HepG2 (cell line): ENCODE results near the gene MAPRE3. TPM values are rescaled to one million over a fixed set of nuclear protein-coding genes. Genes with fewer than 3 reads are reported as not detected.

Source experiments
- AKAP8 ChIP-seq: sonication (generic); formaldehyde crosslinking; IDR thresholded peaks from 2 replicates; pipeline ENCODE4 v1.5.1; 2020; ENCODE audit warnings: mild to moderate bottlenecking, missing genetic modification reagents
- CHD2 ChIP-seq: IDR thresholded peaks from 2 replicates; pipeline ENCODE4 v1.6.1; 2011; ENCODE audit warnings: low read depth, low read length, improper control_type of control experiment
- DMAP1 ChIP-seq: IDR thresholded peaks from 2 replicates; pipeline ENCODE4 v1.6.1; 2016
- FOSL1 ChIP-seq: sonication (generic); formaldehyde crosslinking; IDR thresholded peaks from 2 replicates; pipeline ENCODE4 v1.9.0; 2021; ENCODE audit warnings: missing genetic modification reagents, borderline replicate concordance
- GPN1 ChIP-seq: sonication (generic); formaldehyde crosslinking; IDR thresholded peaks from 2 replicates; pipeline ENCODE4 v1.5.1; 2020; ENCODE audit warnings: missing genetic modification reagents, borderline replicate concordance
- GRHL1 ChIP-seq: sonication (generic); formaldehyde crosslinking; conservative IDR thresholded peaks from 2 replicates; pipeline ENCODE4 v1.8.0; 2022; ENCODE audit warnings: missing genetic modification reagents
- HOXD1 ChIP-seq: sonication (generic); formaldehyde crosslinking; IDR thresholded peaks from 2 replicates; pipeline ENCODE4 v1.5.0; 2020; ENCODE audit warnings: missing genetic modification reagents
- RBFOX2 ChIP-seq: fragments of 200-400 bp; formaldehyde crosslinking; IDR thresholded peaks from 2 replicates; pipeline ENCODE4 v1.6.1; 2017; ENCODE audit warnings: low read depth, mild to moderate bottlenecking, low read length
- SOX6 ChIP-seq, 2 experiments: fragments of 450-650 bp in 1 of 2; sonication (generic) in 1 of 2; formaldehyde crosslinking in 1 of 2; IDR thresholded peaks; 2 replicates each; pipeline versions ENCODE4 v1.4.0 to v1.6.1; 2017 to 2020; ENCODE audit warnings: antibody characterized with exemption in 1 of 2, mild to moderate bottlenecking in 1 of 2, missing genetic modification reagents in 1 of 2
- SRSF1 ChIP-seq: fragments of 200-400 bp; formaldehyde crosslinking; optimal IDR thresholded peaks from 2 replicates; pipeline ENCODE3; 2017; ENCODE audit warnings: mild to moderate bottlenecking, low read depth, low read length, moderate library complexity
- TCF7L2 ChIP-seq: IDR thresholded peaks from 2 replicates; pipeline ENCODE4 v1.6.1; 2011; ENCODE audit warnings: mild to moderate bottlenecking, low read depth, low read length, moderate library complexity
- ZBTB38 ChIP-seq: sonication (generic); formaldehyde crosslinking; IDR thresholded peaks from 2 replicates; pipeline ENCODE4 v1.5.1; 2020; ENCODE audit warnings: mild to moderate bottlenecking, missing genetic modification reagents
- ZFP36L1 ChIP-seq: sonication (generic); formaldehyde crosslinking; IDR thresholded peaks from 2 replicates; pipeline ENCODE4 v1.8.0; 2022; ENCODE audit warnings: mild to moderate bottlenecking, missing genetic modification reagents, moderate library complexity
- ZNF513 ChIP-seq: sonication (generic); formaldehyde crosslinking; conservative IDR thresholded peaks from 2 replicates; pipeline ENCODE4 v1.5.0; 2020; ENCODE audit warnings: missing genetic modification reagents
- ZNF660 ChIP-seq: sonication (generic); formaldehyde crosslinking; IDR thresholded peaks from 2 replicates; pipeline ENCODE4 v1.5.1; 2020; ENCODE audit warnings: mild to moderate bottlenecking, low read depth, missing genetic modification reagents, borderline replicate concordance
- ZNF816 ChIP-seq: sonication (generic); formaldehyde crosslinking; IDR thresholded peaks from 2 replicates; pipeline ENCODE4 v1.8.0; 2022; ENCODE audit warnings: missing genetic modification reagents, mild to moderate bottlenecking, borderline replicate concordance
- ZNF83 ChIP-seq: sonication (generic); formaldehyde crosslinking; IDR thresholded peaks from 2 replicates; pipeline ENCODE4 v1.4.0; 2020; ENCODE audit warnings: missing genetic modification reagents, mild to moderate bottlenecking, borderline replicate concordance
- polyA plus RNA-seq, 8 experiments: library from polyadenylated mRNA; depleted of rRNA in 3 of 8; stranded (reverse) in 7 of 8; unstranded in 1 of 8; fragments of >200 nt; fragmentation: Illumina TruSeq in 4 of 8; extraction: Trizol in 4 of 8; gene quantifications; 2 replicates each; pipeline versions ENCODE4 v1.2.1 to v1.2.3, GENCODE V29; 2011 to 2016; ENCODE audit warnings: low read depth in 4 of 8, missing spikeins in 1 of 8, mixed read lengths in 1 of 8; ENCODE audit not compliant: insufficient read depth in 1 of 8
- total RNA-seq, 5 experiments: library from RNA; depleted of rRNA; stranded (reverse); fragments of >200 nt; fragmentation: Illumina TruSeq; extraction: Trizol; gene quantifications; 2 replicates each; pipeline ENCODE4 v1.2.3, GENCODE V29; 2016; ENCODE audit warnings: low read depth in 1 of 5
- TF ChIP-seq, protein P1 (sequence below): sonication (generic); formaldehyde crosslinking; IDR thresholded peaks from 2 replicates; pipeline ENCODE4 v1.4.0; 2020; ENCODE audit warnings: missing genetic modification reagents, mild to moderate bottlenecking, borderline replicate concordance
- TF ChIP-seq, protein P2 (sequence below): IDR thresholded peaks from 2 replicates; pipeline ENCODE4 v1.4.0; 2020; ENCODE audit warnings: mild to moderate bottlenecking, missing genetic modification reagents

MAPRE3 gene
- total and polyA plus RNA-seq, 2 of the 13 experiments (the other 11 are each of a cell fraction or from before 2014, with no cell fraction given) = 0.31 to 0.91 TPM

GRCh38 chr2:27050996-27051901 is 80.8 kb downstream of the MAPRE3 start, which contains the start of gene AGBL5 (continued):
- TF ChIP-seq DMAP1 (CRISPR knock-in tag) (peak; percentile 74; the same call in 1 of the 2 replicates), ZFP36L1 (peak; percentile 84; the same call in 1 of the 2 replicates), SOX6 (IDR thresholded peaks at IDR 0.05) (no peak), SOX6 (CRISPR knock-in tag; IDR thresholded peaks at IDR 0.05) (peak; percentile 55), TCF7L2 (no peak), ZNF83 (CRISPR knock-in tag) (no peak; the same call in 1 of the 2 replicates), SRSF1 (peak; percentile 70), ZBTB38 (CRISPR knock-in tag) (peak; percentile 77; the same call in 1 of the 2 replicates), RBFOX2 (peak; percentile 83), GRHL1 (CRISPR knock-in tag) (peak; percentile 12; the same call in 1 of the 2 replicates), ZNF816 (peak; percentile 84), CHD2 (no peak), AKAP8 (CRISPR knock-in tag) (peak; percentile 28; the same call in 1 of the 2 replicates), ZNF513 (CRISPR knock-in tag) (0 out of 2 replicates have a peak, but pooled peaks have one; percentile 74), ZNF660 (CRISPR knock-in tag) (0 out of 2 replicates have a peak, but pooled peaks have one; percentile 8), GPN1 (CRISPR knock-in tag) (no peak), FOSL1 (no peak), HOXD1 (CRISPR knock-in tag) (peak; percentile 88; the same call in 1 of the 2 replicates)
- TF ChIP-seq, protein P1, sequence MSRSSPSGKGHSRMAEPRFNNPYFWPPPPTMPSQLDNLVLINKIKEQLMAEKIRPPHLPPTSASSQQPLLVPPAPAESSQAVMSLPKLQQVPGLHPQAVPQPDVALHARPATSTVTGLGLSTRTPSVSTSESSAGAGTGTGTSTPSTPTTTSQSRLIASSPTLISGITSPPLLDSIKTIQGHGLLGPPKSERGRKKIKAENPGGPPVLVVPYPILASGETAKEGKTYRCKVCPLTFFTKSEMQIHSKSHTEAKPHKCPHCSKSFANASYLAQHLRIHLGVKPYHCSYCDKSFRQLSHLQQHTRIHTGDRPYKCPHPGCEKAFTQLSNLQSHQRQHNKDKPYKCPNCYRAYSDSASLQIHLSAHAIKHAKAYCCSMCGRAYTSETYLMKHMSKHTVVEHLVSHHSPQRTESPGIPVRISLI (CRISPR knock-in tag) = peak; percentile 55; the same call in 1 of the 2 replicates
- TF ChIP-seq, protein P2, sequence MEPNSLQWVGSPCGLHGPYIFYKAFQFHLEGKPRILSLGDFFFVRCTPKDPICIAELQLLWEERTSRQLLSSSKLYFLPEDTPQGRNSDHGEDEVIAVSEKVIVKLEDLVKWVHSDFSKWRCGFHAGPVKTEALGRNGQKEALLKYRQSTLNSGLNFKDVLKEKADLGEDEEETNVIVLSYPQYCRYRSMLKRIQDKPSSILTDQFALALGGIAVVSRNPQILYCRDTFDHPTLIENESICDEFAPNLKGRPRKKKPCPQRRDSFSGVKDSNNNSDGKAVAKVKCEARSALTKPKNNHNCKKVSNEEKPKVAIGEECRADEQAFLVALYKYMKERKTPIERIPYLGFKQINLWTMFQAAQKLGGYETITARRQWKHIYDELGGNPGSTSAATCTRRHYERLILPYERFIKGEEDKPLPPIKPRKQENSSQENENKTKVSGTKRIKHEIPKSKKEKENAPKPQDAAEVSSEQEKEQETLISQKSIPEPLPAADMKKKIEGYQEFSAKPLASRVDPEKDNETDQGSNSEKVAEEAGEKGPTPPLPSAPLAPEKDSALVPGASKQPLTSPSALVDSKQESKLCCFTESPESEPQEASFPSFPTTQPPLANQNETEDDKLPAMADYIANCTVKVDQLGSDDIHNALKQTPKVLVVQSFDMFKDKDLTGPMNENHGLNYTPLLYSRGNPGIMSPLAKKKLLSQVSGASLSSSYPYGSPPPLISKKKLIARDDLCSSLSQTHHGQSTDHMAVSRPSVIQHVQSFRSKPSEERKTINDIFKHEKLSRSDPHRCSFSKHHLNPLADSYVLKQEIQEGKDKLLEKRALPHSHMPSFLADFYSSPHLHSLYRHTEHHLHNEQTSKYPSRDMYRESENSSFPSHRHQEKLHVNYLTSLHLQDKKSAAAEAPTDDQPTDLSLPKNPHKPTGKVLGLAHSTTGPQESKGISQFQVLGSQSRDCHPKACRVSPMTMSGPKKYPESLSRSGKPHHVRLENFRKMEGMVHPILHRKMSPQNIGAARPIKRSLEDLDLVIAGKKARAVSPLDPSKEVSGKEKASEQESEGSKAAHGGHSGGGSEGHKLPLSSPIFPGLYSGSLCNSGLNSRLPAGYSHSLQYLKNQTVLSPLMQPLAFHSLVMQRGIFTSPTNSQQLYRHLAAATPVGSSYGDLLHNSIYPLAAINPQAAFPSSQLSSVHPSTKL (CRISPR knock-in tag) = peak; percentile 35
